ENCODE results near the gene GNG11. TPM values are rescaled to one million over a fixed set of nuclear protein-coding genes. Genes with fewer than 3 reads are reported as not detected.

The GNG11 gene
- total RNA-seq, 1 donor from 2014 or later, result 8.8 TPM

GRCh38 chr7:93931655-93932054, 10.1 kb downstream of the GNG11 start:
- Histone ChIP-seq H3K27me3 (ENCODE audit: insufficient read depth, low read length) (no peaks in the 10 kb centered on the region), H3K4me3 (ENCODE audit: insufficient read depth, low read depth, low read length) (no peak overlapping the region)
- FAIRE-seq, result no peak

GRCh38 chr7:93933156-93933555, 11.6 kb downstream of the GNG11 start:
- DNase-seq (ENCODE audit: low read depth) (peak; percentile 75), FAIRE-seq (no peak)
- peaks cover 3% of the 10 kb centered on the region for H3K9me3 Mint-ChIP-seq (ENCODE audit: unreplicated experiment)
- no peak overlapping the region for H3K27ac Mint-ChIP-seq (ENCODE audit: unreplicated experiment)
- H3K4me1 Mint-ChIP-seq (ENCODE audit: low read depth, unreplicated experiment), result peaks cover 2% of the 10 kb centered on the region
- Histone ChIP-seq H2AFZ (ENCODE audit: low read depth, low read length) (no peak overlapping the region), H3K27me3 (ENCODE audit: insufficient read depth, low read length) (no peaks in the 10 kb centered on the region), H3K4me1 (ENCODE audit: insufficient read depth, low read length) (no peaks in the 10 kb centered on the region), H3K9me3 (ENCODE audit: insufficient read depth, low read depth, low read length) (no peaks in the 10 kb centered on the region), H3K4me3 (ENCODE audit: insufficient read depth, low read depth, low read length) (no peak overlapping the region), H3K27ac (ENCODE audit: low read depth, low read length) (no peak overlapping the region), H3K4me2 (ENCODE audit: low read length) (no peak overlapping the region), H4K20me1 (ENCODE audit: insufficient read depth, low read length) (no peaks in the 10 kb centered on the region), H3K36me3 (ENCODE audit: insufficient read depth, low read length) (no peaks in the 10 kb centered on the region), H3K79me2 (ENCODE audit: insufficient read depth, low read length) (no peaks in the 10 kb centered on the region), H3K9ac (ENCODE audit: low read length) (no peak overlapping the region)
- no peak for TF ChIP-seq EZH2 (IDR thresholded peaks at IDR 0.05; ENCODE audit: insufficient read depth, low read length)
- no peak for TF ChIP-seq CTCF (IDR thresholded peaks at IDR 0.05; ENCODE audit: insufficient read depth, low read depth, low read length)
- no peaks in the 10 kb centered on the region for H3K36me3 Mint-ChIP-seq (ENCODE audit: low read depth, unreplicated experiment)
- H3K27me3 Mint-ChIP-seq (ENCODE audit: low read depth, unreplicated experiment), result no peaks in the 10 kb centered on the region
- H3K4me3 Mint-ChIP-seq (ENCODE audit: unreplicated experiment), result no peak overlapping the region

More at GRCh38 chr7:93931655-93932054, 10.1 kb downstream of the GNG11 start:
- H3K27ac ChIP-seq (ENCODE audit: low read depth, low read length), result no peak overlapping the region
- Mint-ChIP-seq H3K36me3 (ENCODE audit: low read depth, unreplicated experiment) (peaks cover 2% of the 10 kb centered on the region), H3K4me3 (ENCODE audit: unreplicated experiment) (no peak overlapping the region), H3K4me1 (ENCODE audit: low read depth, unreplicated experiment) (no peaks in the 10 kb centered on the region), H3K27me3 (ENCODE audit: low read depth, unreplicated experiment) (no peaks in the 10 kb centered on the region), H3K9me3 (ENCODE audit: unreplicated experiment) (no peaks in the 10 kb centered on the region), H3K27ac (ENCODE audit: unreplicated experiment) (no peak overlapping the region)
- H2AFZ ChIP-seq (ENCODE audit: low read depth, low read length), result no peak overlapping the region
- no peak overlapping the region for H3K4me2 ChIP-seq (ENCODE audit: low read length)
- no peaks in the 10 kb centered on the region for H3K36me3 ChIP-seq (ENCODE audit: insufficient read depth, low read length)
- no peak overlapping the region for H3K9ac ChIP-seq (ENCODE audit: low read length)
- no peak for DNase-seq (ENCODE audit: low read depth)
- TF ChIP-seq EZH2 (IDR thresholded peaks at IDR 0.05; ENCODE audit: insufficient read depth, low read length), result no peak
- no peak for TF ChIP-seq CTCF (IDR thresholded peaks at IDR 0.05; ENCODE audit: insufficient read depth, low read depth, low read length)
- H3K9me3 ChIP-seq (ENCODE audit: insufficient read depth, low read depth, low read length), result no peaks in the 10 kb centered on the region
- no peaks in the 10 kb centered on the region for H4K20me1 ChIP-seq (ENCODE audit: insufficient read depth, low read length)
- H3K4me1 ChIP-seq (ENCODE audit: insufficient read depth, low read length), result no peaks in the 10 kb centered on the region
- no peaks in the 10 kb centered on the region for H3K79me2 ChIP-seq (ENCODE audit: insufficient read depth, low read length)

- no peak overlapping the region for H3K4me3 ChIP-seq (ENCODE audit: insufficient read depth, low read depth, low read length)
- DNase-seq (ENCODE audit: low read depth) (no peak), FAIRE-seq (no peak)
- no peaks in the 10 kb centered on the region for H3K36me3 ChIP-seq (ENCODE audit: insufficient read depth, low read length)
- no peak overlapping the region for H3K27ac ChIP-seq (ENCODE audit: low read depth, low read length)
- Mint-ChIP-seq H3K4me3 (ENCODE audit: unreplicated experiment) (no peak overlapping the region), H3K27me3 (ENCODE audit: low read depth, unreplicated experiment) (peaks cover 4% of the 10 kb centered on the region), H3K9me3 (ENCODE audit: unreplicated experiment) (peaks cover 3% of the 10 kb centered on the region), H3K36me3 (ENCODE audit: low read depth, unreplicated experiment) (no peaks in the 10 kb centered on the region), H3K27ac (ENCODE audit: unreplicated experiment) (no peak overlapping the region), H3K4me1 (ENCODE audit: low read depth, unreplicated experiment) (peaks cover 7% of the 10 kb centered on the region)
- no peak overlapping the region for H2AFZ ChIP-seq (ENCODE audit: low read depth, low read length)
- no peaks in the 10 kb centered on the region for H3K4me1 ChIP-seq (ENCODE audit: insufficient read depth, low read length)
- no peaks in the 10 kb centered on the region for H4K20me1 ChIP-seq (ENCODE audit: insufficient read depth, low read length)
- H3K9ac ChIP-seq (ENCODE audit: low read length), result no peak overlapping the region
- no peaks in the 10 kb centered on the region for H3K9me3 ChIP-seq (ENCODE audit: insufficient read depth, low read depth, low read length)
- H3K79me2 ChIP-seq (ENCODE audit: insufficient read depth, low read length), result no peaks in the 10 kb centered on the region
- no peak for TF ChIP-seq CTCF (IDR thresholded peaks at IDR 0.05; ENCODE audit: insufficient read depth, low read depth, low read length)
- no peak for TF ChIP-seq EZH2 (IDR thresholded peaks at IDR 0.05; ENCODE audit: insufficient read depth, low read length)
- H3K27me3 ChIP-seq (ENCODE audit: insufficient read depth, low read length), result no peaks in the 10 kb centered on the region
- no peak overlapping the region for H3K4me2 ChIP-seq (ENCODE audit: low read length)
Observed at GRCh38 chr7:93935102-93935501, 13.6 kb downstream of the GNG11 start.

All from astrocyte (in vitro differentiated cells and primary cell).